ENCODE results near the gene PSMB8. TPM values are rescaled to one million over a fixed set of nuclear protein-coding genes. Genes with fewer than 3 reads are reported as not detected.

PSMB8 gene
- total RNA-seq, 1 donor: 36.2 TPM

DNA sequence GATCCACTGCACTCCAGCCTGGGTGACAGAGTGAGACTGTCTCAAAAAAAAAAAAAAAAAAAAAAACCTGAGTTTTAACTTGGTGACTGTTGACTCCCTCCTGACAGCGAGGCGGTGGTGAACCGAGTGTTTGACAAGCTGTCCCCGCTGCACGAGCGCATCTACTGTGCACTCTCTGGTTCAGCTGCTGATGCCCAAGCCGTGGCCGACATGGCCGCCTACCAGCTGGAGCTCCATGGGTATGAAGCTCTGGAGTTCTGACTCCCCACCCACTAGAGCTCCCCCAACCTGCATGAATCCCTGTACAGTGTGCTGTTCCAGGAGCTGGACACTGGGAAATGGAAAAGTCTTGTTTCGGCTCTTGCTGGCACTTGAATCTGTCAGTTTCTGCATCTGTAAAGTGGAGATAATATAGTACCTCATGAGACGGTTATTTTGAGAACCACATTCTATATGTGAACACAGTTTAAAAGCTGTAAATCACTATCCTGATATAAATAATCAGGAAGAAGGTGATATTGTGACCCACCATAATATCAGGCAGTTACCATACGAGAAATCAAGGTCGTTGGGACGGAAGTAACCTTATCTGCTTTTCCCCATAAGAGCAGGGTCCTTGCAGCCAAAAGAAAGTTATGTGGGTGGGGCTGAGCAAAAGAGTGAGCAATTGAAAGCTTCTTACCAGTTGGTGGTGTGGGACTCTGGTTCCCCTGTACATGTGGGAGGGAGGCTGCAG lies 13.5 kb upstream of the PSMB8 start:
- TF ChIP-seq, protein P1, sequence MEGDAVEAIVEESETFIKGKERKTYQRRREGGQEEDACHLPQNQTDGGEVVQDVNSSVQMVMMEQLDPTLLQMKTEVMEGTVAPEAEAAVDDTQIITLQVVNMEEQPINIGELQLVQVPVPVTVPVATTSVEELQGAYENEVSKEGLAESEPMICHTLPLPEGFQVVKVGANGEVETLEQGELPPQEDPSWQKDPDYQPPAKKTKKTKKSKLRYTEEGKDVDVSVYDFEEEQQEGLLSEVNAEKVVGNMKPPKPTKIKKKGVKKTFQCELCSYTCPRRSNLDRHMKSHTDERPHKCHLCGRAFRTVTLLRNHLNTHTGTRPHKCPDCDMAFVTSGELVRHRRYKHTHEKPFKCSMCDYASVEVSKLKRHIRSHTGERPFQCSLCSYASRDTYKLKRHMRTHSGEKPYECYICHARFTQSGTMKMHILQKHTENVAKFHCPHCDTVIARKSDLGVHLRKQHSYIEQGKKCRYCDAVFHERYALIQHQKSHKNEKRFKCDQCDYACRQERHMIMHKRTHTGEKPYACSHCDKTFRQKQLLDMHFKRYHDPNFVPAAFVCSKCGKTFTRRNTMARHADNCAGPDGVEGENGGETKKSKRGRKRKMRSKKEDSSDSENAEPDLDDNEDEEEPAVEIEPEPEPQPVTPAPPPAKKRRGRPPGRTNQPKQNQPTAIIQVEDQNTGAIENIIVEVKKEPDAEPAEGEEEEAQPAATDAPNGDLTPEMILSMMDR (IDR thresholded peaks at IDR 0.05; ENCODE audit: insufficient read depth, low read length): no peak
- DNase-seq (ENCODE audit: low read depth): no peak
- H3K4me3 ChIP-seq (ENCODE audit: low read depth, low read length): no peak overlapping the region

DNA sequence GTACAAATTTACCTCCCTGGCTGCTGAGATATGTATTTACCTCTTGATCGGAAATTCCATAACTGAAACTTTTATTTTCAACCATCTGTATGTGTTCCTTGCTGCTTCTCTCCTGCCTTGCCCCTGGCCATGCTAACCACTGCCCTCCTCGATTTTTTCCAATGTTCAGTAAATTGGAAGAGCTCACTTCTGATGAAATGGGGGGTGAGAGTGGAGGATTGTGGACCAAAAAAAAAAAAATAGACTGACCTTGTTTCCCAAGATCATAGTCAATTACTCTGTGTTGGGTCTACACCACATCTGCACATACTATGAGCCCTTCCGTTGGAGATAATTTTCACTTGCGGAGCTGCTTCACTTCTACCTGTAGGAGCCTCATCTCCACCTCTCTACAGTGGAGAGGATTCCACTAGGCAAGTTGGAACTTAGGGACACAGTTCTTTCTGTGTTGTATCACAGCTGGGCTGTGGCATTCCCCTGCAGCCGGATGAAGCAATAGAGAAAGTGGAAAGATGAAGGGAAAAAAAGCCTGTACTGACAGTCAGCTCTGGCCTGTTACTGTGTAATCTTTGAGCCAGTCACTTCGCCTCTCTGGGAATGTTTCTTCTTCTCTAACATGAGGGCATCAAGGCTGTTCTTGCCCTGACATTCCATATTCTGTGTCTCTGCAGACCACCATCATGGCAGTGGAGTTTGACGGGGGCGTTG lies 11.8 kb upstream of the PSMB8 start:
- DNase-seq (ENCODE audit: low read depth): no peak
- no peak overlapping the region for H3K4me3 ChIP-seq (ENCODE audit: low read depth, low read length)
- TF ChIP-seq, protein P1 (IDR thresholded peaks at IDR 0.05; ENCODE audit: insufficient read depth, low read length): no peak

DNA sequence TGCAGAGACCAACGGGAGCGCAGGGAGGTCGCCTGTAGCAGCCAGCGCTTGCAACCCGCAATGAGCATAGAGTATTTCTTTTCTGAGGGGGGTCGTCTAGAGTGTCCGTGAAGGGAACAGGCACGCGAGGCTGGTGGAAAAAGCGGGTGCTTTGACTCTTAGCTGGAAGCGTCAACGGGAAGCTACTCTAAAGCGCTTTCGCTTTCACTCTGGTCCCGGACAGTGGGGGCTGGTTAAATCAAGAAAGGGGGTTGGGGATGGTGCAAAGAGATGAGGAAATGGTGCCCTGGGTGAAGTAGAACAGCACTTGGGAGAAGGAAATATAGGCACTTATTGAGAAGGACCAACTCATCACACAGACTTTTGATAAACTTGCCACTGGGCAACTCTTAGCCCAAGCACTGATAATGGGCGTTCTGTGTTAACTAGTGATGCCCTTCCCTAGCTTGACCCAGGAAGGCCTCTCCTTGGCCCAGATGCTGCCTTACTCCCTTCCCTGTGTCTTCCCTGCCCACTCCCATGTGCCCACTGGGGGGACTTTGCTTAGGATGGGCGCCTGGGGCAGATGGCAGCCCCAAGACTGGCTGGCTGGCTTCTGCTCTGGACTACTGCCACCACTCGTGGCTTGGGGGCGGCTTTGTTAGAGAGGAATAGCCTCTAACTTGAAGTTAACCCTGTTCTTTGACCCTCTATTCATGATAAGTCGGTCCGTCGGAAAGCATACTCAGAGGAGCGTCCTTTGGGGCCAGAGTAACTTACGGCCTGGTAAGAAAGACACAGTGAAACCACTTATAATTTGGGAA lies 10.7 kb upstream of the PSMB8 start:
- H3K4me3 ChIP-seq (ENCODE audit: low read depth, low read length): peak overlapping the region; percentile 93
- TF ChIP-seq, protein P1 (IDR thresholded peaks at IDR 0.05; ENCODE audit: insufficient read depth, low read length): no peak
- peak; percentile 50 for DNase-seq (ENCODE audit: low read depth)

DNA sequence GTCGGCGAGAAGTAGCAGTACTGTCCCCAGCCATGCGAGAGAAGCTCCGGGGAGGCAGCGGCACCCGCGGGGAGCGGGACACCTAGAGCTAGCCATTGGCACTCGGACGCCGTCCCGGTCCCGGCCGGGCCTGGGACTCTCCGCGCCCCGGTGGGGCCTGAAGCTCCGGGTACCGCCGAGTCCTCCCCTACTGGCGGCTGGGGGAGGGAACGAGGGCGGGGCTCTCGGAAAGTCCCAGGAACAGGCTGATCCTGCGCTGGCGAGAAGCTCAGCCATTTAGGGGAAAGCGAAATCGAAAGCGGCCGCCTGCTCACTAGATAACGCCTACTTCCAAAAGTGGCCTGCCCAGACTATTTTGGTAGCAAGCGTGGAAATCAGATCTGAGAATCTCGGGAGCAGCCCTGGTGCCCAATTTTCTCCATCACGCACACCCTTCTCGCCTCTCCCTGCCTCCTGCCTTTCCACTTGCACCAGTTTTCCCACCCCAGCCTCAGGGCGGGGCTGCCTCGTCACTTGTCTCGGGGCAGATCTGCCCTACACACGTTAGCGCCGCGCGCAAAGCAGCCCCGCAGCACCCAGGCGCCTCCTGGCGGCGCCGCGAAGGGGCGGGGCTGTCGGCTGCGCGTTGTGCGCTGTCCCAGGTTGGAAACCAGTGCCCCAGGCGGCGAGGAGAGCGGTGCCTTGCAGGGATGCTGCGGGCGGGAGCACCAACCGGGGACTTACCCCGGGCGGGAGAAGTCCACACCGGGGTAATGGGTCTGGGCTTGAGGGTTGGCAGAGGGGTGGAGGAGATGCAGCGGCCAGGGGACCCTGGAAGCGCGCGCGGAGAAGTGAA lies 9.9 kb upstream of the PSMB8 start, which contains the start of the genes PSMB9 and TAP1:
PSMB9 (plus strand) TSS at position 652 of the 835 bp plus-strand sequence; CDS start at position 690, 38 bp downstream.
TAP1 (minus strand) TSS at position 164 of the 835 bp plus-strand sequence; CDS start at position 96, 68 bp downstream.
- TF ChIP-seq, protein P1 (IDR thresholded peaks at IDR 0.05; ENCODE audit: insufficient read depth, low read length): peak; percentile 57
- peak; percentile 93 for DNase-seq (ENCODE audit: low read depth)
- H3K4me3 ChIP-seq (ENCODE audit: low read depth, low read length): peak within 1 kb of the TSS; percentile 93

DNA sequence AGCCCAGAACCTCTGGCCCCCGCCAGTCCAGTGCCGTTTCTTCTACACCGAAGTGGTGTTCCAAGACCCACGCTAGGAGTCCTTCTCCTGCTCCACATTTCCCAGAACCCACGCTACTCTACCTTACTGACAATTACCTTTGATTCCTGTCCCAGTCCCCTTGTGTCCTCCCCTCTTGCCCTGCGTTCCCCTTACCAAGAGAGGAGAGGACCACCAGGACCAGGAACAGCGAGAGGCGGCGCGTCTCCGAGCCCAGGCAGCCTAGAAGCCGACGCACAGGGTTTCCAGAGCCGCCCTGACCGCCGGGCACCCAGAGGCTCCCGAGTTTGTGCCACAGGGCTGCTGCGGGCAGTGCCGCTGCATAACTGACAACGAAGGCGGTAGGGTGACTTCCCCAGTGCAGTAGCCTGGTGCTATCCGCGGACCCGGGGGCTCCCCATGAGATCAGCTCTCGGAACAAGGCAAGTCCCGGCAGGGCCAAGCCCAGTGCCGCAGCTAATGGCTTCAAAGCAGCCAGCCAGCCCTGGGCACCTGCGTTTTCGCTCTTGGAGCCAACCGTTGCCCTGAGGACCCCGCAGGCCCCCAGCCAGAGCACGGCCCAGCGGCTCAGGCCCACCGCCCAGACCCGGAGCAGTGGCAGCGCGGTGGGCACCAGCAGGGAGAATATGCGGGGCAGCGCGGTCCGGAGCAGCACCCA lies 9.1 kb upstream of the PSMB8 start:
- DNase-seq (ENCODE audit: low read depth): peak; percentile 22
- TF ChIP-seq, protein P1 (IDR thresholded peaks at IDR 0.05; ENCODE audit: insufficient read depth, low read length): no peak

More for the DNA sequence above, 9.1 kb upstream of the PSMB8 start:
- H3K4me3 ChIP-seq (ENCODE audit: low read depth, low read length): peak overlapping the region; percentile 93
